ENCODE data around the gene TMEM141. TPM values are rescaled to one million over a fixed set of nuclear protein-coding genes. Genes with fewer than 3 reads are reported as not detected.

TMEM141 gene
- total RNA-seq, 2 donors from 2014 or later, result 123 to 148 TPM

GRCh38 chr9:136808806-136809158 is 17.6 kb downstream of the TMEM141 start:
- no peak for TF ChIP-seq CTCF (IDR thresholded peaks at IDR 0.05)
- Histone ChIP-seq H3K36me3 (peaks cover 4% of the 10 kb centered on the region), H3K4me3 (peak overlapping the region; percentile 89 to 94), H3K4me1 (peaks cover 0 to 43% of the 10 kb centered on the region in 2 donors), H3K27ac (peak overlapping the region; percentile 77 to 88), H3K9me3 (no peaks in the 10 kb centered on the region), H3K27me3 (no peaks in the 10 kb centered on the region)
- DNase-seq (ENCODE audit: low spot score), result no peak

- no peak overlapping the region for H3K27ac ChIP-seq
- H3K9me3 ChIP-seq, result no peaks in the 10 kb centered on the region
- no peaks in the 10 kb centered on the region for H3K27me3 ChIP-seq
- no peak for TF ChIP-seq CTCF (IDR thresholded peaks at IDR 0.05)
- no peak overlapping the region for H3K4me3 ChIP-seq
- DNase-seq (ENCODE audit: low spot score), result no peak
- peaks cover 0 to 14% of the 10 kb centered on the region in 2 donors for H3K4me1 ChIP-seq
- H3K36me3 ChIP-seq, result peaks cover 10% of the 10 kb centered on the region
These were observed 23.7 kb downstream of the TMEM141 start for GRCh38 chr9:136814725-136815421.

- no peak for DNase-seq (ENCODE audit: low spot score)
- Histone ChIP-seq H3K4me3 (no peak overlapping the region), H3K4me1 (peaks cover 0 to 8% of the 10 kb centered on the region in 2 donors), H3K9me3 (no peaks in the 10 kb centered on the region), H3K27ac (no peak overlapping the region), H3K36me3 (peaks cover 7% of the 10 kb centered on the region), H3K27me3 (no peaks in the 10 kb centered on the region)
- no peak for TF ChIP-seq CTCF (IDR thresholded peaks at IDR 0.05)
These were observed 24.3 kb downstream of the TMEM141 start for GRCh38 chr9:136815422-136815782.

- DNase-seq (ENCODE audit: low spot score), result no peak
- no peaks in the 10 kb centered on the region for H3K27me3 ChIP-seq
- peak overlapping the region in 1 of 2 donors; percentile 20 for H3K27ac ChIP-seq
- H3K4me3 ChIP-seq, result peak overlapping the region; percentile 26 to 51
- no peak for TF ChIP-seq CTCF (IDR thresholded peaks at IDR 0.05)
- peaks cover 26% of the 10 kb centered on the region for H3K36me3 ChIP-seq
- no peaks in the 10 kb centered on the region for H3K9me3 ChIP-seq
- H3K4me1 ChIP-seq, result peaks cover 0 to 16% of the 10 kb centered on the region in 2 donors
These were observed 30.1 kb downstream of the TMEM141 start for GRCh38 chr9:136820971-136821825.

- no peaks in the 10 kb centered on the region for H3K9me3 ChIP-seq
- H3K4me3 ChIP-seq, result peak overlapping the region; percentile 26 to 51
- TF ChIP-seq CTCF (IDR thresholded peaks at IDR 0.05), result no peak
- no peaks in the 10 kb centered on the region for H3K27me3 ChIP-seq
- peak overlapping the region in 1 of 2 donors; percentile 20 for H3K27ac ChIP-seq
- DNase-seq (ENCODE audit: low spot score), result no peak
- H3K36me3 ChIP-seq, result peaks cover 32% of the 10 kb centered on the region
- H3K4me1 ChIP-seq, result peaks cover 0 to 16% of the 10 kb centered on the region in 2 donors
These were observed 30.8 kb downstream of the TMEM141 start for GRCh38 chr9:136821826-136822544.

Measured in right atrium auricular region (tissue), 2 donors.